GM23248 (cell line): ENCODE data around the gene USP12.

ENCODE experiments used
- EZH2 ChIP-seq: fragments of 200-600 bp; sonication (generic); IDR thresholded peaks from 2 replicates; pipeline ENCODE4 v1.6.1; 2018; ENCODE audit warnings: antibody characterized with exemption, mild to moderate bottlenecking; ENCODE audit not compliant: insufficient read depth, poor library complexity, severe bottlenecking
- EZH2phosphoT487 ChIP-seq: fragments of 200-600 bp; sonication (generic); IDR thresholded peaks from 2 replicates; pipeline ENCODE4 v1.6.1; 2018; ENCODE audit warnings: antibody characterized with exemption, moderate library complexity, mild to moderate bottlenecking, low read depth; ENCODE audit not compliant: insufficient read depth

- no peak for TF ChIP-seq EZH2
- TF ChIP-seq EZH2phosphoT487, result no peak
Observed at GRCh38 chr13:27161980-27162379, 9.6 kb downstream of the USP12 start.
